COLO668 (cell line): ENCODE measurements around the gene ZMIZ1.

Source experiments
- DNase-seq: peaks from one replicate; lab custom pipeline; 2025; ENCODE audit not compliant: unreplicated experiment; lab: John Stamatoyannopoulos, UW

ZMIZ1 gene

DNA sequence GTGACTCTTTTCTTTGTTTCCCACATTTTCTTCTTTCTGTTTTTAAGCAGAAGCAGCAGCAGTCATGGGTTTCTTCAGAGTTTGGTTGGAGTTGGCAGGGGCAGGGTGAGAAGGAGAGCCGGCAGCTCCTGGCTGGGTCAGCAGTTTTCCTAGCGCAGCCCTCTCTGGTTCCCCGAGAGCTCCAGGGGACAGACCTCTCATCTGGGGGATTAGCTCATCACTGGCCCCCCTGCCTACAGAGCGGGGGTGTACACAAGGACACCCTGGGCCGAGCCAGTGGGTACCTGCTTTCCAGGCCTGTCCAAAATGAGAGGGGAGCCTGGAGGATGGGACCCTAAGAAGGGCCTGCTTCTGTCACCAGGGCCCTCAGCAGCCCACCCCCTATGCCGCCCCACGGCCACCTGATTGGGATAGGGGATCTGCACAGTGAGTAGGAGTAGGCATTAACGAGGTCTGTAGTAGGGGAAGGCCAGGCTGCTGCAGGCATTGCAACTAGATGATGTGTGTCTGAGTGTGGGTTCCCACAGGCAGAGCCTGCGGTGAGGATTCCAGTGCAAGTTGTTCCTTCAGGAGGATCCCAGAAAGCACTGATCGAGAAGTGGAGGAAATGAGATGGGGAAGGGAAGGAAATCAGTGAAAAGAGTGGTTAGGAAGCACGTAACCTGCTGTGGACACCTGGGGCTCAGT, 155.6 kb downstream of the ZMIZ1 start:
- no peak for DNase-seq

DNA sequence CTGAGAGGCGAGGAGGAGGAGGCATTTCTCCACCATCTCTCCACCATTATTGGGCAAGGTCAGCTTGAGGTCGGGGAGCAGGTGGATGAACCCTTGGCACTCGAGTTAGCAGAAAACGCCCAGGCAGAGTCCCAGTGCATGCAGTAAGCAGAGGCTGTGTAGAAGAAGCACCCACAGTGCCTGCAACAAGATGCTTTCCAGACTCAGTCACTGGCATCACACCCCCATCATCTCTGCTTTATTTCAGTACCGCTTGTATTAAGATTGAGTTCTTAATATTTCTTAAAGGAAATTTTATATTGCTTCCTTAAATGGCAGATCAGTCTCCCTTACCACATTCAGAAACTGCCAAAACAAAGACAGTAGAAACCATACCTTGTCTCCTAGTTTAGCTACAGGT, 156.2 kb downstream of the ZMIZ1 start:
- DNase-seq, result no peak

DNA sequence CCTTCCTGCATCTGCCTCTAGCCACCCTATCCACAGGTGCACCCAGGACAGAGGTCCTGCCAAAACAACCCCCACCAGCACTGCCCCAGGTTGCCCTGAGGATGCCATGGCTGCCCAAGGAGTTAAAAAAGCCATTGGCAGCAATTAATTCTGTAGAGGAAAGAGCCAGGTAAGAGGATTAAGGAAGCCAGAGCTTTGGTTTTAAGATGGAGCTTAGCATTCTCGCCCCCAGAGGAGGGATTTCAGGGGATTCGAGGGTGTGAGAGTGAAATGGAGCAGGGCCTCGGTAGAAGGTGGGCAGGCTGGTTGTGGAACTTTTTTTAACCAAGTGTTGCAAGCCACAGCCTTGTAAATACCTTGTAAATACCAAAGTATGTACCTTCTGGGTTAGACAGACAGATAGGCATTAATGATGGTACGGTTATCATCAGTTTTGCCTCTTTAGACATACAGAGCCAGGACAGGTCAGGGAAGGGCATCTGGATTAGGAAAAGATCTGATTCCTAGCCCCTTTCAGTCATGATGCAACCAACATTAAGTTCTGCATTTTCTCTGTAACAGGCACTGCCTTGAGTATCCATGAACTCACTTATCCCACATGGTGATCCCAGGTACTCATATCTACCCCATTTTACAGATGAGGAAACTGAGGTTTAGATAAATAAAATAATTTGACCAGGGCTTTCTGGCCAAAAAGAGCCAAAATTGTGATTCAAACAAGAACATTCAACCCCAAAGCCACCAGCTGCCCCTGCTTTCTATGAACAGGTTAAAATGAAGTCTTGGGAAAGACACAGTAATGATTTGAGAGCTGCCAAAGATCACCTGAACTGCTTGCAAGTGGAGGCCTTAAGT, 157.9 kb downstream of the ZMIZ1 start:
- no peak for DNase-seq

DNA sequence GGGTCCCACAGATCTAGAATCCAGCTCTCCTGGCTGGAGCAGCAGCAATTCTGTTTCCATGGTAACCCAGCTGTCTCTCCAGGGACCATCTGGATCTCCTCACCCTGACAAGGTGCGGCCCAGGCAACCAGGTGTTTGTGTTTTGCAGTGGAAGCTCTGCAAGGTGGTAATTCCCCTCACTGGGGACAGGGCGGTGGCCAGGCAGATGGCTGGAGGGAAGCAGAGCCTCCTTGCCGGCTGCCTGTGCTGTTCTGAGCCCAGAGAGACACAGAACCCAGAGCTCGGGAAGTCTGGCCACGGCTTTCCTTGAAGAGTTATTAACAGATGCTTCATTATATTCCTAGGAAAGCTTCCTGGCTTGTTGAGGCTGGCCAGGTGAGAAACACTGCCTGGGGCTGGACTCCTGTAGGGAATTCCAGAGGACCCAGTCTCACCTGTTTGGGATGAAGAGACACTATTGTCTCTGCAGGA, 160.3 kb downstream of the ZMIZ1 start:
- DNase-seq, result peak; percentile 72

DNA sequence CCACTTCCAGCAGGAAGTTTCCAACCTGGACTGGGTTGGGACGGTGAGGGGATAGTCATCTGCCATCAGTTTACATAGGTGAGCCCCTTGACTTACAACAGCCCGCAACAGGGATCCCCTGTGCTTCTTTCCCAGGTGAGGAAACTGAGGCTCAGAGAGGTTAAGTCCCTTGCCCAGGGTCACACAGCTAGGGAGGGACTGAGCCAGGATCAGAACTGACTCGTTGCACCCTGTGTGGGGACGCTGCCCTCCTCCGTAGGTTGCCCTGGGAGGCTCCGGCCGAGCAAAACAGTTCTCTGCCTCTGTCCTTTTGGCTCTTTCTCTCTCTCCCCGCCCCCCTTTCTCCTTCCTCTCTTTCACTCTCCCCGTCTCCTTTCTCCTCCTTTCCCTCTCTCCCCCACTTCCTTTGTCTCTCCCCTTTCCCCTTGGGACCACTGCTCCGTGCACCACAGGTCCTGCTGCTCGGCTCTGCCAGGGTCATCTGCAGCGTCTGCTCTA, 161.1 kb downstream of the ZMIZ1 start:
- DNase-seq, result no peak

DNA sequence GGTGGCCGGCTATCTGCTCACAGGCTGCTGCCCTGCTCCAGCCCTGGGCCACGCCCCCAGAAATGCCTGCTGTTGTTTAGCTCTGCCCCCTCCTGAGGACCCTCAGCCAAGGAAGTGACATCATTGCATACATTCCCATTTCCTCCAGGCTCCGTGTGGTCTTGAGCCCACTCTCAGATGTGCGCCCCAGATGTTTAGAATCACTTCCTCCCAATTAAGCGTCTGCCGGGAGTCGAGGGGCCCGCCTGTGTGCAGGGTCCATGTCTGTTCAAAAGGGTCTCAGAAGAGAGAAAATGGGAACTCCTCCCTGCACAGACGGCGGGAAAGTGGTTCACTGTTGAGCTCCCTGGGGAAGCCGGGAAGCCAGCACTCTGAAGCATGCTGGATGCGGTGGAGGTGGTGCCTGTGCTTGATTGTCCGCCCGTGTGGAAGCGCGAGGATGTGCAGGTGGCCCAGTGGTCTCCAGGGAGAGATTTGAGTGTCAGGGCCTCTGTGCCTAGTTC, 161.6 kb downstream of the ZMIZ1 start:
- no peak for DNase-seq

DNA sequence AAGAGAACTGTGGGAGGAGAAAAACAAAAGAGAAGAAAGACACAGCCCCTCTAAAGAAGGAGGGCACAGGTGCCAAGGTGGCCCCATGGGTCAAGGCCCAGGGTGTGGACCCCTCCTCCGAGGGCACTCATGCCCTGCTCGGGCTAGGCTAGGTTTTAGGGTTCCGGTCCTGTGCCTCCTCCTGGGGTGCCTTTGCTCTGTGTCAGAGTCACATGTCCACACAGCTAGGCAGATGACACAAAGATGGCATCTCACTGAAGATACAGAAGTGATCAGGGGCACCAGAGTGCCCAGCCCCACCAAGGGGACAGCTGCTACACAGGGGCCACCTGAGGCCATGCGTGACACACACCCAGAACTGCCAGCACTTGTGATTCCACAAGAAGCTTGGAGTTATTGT, 162.1 kb downstream of the ZMIZ1 start:
- no peak for DNase-seq

DNA sequence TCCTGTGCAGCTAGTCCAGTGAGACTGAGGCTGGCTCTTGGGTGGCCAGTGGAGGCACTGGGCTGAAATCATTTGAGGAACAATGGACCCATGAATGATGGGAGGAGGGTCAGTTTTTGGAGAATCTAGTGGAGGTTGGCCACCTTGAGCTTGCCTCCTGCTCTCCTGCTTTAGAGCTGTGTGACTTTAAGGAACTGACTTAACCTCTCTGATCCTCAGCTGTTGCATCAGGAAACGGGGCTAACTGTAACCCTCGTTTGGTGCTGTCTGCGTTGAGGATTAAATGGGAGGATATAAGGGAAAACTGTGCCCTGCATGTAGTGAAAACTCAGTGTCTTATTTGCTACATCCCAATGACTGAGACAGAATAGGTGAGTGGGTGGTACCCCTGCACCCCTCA, 163.1 kb downstream of the ZMIZ1 start:
- no peak for DNase-seq

DNA sequence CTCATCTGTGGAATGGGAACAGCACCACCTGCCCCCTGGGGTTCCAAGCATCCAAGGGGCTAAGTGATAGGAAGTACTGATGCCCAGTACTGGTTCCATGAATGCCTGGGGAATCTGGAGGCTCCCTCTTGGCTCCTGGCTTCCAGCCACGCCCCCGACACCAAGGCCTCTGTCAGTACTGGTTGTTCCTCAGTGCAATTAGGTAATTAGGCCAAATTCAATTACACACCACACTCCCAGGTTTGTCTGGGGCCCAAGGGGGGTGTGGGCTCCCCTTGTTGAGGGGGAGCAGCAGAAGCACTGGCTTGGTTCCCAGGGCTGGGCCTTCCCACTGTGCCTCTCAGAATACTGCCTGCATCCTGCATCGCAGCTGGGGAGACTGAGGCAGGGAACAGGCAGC, 164.1 kb downstream of the ZMIZ1 start:
- DNase-seq, result no peak

DNA sequence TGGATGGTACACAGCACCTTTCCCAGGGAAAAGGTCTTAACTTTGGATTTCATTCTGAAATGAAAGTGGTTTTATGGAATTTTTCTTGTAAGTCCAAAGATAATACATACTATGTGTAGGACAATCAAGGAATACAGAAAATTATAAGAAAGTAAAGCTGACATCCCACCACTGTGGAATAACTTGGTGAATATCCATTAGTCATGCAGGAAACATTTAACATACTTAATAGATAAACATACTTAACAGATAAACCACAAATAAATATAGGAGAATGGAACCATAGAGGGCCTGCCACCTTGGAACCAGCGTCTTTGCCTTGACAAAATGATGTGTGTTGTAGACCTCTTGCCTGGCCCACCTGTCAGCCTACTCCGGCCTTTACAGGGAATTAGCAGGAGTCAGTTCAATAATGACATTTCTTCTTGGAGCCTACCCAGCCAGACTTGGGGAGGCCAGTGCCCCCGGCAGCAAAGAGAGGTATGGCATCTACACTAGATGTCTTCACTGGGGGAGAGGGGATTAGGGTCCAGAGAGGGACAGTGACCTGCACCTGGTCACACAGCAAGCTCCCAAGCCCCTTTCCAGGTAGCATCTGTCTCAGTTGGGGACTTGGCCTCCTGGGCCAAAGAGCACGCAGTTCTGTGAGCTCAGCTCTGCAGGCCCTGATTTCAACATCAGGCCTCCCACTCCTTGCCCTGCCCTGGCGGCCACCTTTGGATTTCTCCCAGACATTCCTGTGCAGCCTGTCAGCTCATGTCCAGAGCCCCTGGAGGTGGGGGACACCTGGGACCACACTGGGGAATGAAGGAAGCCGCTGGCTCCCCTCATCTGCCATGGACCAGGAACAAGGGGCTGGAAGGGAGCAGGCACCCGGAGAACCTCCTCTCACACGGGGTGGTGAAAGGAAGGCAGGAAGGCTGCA, 165.9 kb downstream of the ZMIZ1 start:
- DNase-seq, result no peak

DNA sequence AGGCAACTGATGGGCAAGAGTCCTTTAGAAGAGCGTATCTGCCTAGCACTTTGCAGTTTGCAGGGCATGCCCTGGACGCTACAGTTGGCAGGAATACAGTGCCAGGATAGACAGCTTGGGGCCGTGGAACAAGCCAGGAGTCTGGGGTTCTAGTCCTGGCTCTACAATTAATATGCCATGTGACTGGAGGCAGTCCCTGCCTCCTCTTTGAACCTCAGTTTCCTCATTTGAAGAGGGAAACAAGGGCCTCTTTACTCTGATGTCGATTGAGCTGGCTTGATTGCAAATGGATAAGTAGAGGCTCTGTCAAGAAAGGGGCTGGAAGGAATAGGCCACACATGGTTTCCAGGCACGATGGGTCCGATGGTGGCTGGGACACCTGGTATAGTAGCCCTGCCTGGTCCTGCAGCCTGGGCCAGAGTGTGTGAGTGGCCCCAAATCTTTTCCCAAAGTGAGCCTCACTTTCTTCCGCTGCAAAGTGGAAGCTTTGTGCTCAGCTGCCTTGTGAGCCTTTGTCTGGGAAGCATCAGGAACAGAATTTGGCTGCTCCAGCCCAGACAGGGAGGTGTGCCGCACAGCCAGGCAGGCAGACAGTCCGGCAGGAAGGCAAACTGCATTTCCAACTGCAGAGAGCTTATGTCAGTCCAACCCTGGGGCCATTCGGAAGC, 167.1 kb downstream of the ZMIZ1 start:
- DNase-seq, result no peak

DNA sequence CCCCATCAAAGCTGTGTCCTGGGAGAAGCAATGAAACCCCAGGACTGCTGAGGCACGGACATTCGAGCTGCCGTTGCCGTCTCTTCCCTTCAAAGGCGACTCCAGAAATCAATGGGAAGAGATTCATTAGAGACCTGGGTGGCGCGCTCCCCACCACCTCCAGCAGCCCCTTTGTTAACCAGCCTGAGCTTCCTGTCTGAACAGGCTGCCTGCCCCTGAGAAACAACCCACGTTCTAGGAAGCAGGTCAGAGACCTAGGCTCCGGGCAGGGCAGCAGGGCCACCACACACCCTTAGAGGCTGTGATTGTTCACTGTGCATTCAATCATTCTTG, 167.6 kb downstream of the ZMIZ1 start:
- no peak for DNase-seq

DNA sequence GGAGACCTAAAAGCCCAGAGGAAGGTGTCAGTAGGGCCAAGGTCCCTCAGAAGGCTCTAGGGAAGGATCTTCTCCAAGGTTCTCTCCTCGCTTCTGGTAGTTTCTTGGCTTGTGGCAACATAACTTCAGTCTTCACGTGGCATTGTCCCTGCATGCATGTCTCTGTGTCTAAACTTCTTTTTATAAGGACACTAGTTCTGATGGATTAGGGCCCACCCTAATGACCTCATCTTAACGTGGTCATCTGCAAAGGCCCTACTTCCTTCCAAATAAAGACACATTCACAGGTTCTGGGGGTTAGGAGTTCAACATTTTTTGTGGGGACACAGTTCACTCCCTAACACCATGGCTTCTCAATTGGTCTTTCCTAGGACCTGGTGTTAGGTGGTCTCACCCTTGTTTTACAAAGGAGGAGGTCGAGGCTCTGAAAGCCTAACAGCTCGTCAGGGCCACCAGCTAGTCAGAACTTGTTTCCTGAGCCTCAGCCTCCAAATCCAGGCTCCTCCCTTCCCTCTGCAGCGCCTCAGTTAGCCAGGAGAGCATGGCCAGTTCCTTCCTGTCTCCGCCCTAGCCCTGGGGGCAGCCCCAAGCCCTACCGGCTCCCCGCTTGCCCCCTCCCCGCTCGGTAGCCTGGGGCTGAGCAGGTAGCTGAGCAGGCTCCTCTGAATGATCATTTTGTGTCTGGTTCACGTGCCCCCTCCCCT, 168.8 kb downstream of the ZMIZ1 start:
- DNase-seq, result no peak

DNA sequence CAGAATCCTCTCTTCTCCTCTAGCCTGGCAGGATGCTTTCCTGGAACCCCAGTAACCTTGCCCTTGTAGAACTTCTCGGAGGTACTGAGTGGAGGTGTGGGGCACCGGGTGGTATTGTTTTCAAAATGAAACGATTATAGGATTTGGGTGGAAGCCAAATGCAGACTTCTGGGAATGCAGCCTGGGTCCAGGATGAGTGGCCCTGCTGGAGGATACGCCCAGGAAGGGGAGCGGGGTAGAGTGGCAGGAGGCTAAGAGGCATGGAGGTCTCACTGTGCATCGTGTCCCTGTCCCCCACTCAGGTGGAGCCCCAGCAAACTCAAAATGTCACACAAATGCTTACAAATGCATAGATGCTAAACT, 169.4 kb downstream of the ZMIZ1 start:
- DNase-seq, result no peak

DNA sequence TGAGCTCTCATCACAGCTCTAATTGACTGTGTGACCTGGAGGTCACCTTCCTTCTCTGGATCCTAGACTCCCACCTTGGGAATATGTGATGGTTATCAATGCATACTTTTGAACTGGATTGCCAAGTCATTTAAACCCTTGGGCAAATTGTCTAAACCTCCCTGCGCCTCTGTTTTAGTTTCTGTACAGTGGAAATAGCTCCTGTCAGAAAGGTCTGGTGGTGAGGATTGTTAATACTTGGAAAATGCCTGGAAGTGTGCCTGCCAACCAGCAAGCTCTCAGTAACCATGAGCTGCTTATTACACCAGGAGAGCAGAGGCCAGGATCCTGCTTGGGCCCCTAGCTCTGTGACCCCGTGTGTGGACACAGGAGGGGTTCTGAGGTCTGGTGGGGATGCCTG, 169.8 kb downstream of the ZMIZ1 start:
- no peak for DNase-seq

DNA sequence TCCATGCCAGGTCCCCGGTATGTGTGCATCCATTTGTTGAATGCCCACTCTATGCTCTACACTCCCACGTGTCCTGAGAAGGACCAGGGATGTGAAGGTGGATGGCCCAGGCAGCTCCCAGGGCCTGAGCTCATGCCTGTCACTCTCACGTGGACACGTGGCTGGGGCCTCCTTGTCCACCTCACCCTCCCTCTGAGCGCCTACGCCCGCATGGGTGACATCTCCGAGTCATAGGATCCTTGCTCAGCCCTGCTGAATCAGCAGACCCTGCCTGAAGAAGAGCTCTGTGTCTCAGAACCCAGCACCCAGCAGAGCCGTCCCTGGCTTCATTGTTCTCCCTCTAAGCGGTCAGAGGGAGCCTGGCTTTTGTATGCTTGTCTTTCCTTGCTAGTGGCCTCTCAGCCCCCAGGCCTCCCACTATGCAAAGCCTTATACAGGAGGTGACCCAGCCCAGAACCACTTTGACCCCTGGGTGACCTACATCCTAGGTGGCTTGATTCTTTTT, 170.6 kb downstream of the ZMIZ1 start:
- DNase-seq, result no peak

DNA sequence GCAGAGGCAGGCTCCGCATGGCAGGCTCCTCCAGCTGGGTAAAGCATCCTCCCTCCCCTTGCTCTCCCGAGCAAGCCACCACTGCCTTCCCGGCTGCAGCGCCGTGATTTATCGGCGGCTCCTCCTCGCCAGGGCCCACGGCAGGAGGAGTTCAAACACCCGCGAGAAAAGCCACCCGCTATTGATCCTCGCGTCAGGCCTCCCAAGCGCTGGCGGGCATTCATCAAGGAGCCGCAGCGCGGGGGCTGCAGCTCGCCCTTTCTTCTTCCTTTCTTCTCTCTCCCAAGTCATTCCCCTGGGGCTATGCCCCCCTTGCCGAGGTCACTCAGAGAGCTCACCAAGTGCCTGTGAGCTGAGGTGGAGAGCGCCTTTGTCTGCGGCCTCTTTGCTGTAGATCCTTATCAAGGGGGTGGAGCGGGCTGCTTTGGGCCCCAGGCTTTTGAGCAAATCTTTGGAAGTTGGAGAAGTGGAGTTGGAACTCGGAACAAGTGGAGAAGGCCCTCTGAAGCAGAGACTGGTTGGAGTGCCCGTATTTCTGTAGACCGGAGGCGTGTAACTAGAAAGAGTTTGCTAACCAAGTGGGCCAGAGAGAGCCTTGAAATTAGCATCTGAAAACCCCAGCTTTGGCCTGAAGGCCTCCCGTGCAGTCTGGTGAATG, 171.3 kb downstream of the ZMIZ1 start:
- DNase-seq, result no peak

DNA sequence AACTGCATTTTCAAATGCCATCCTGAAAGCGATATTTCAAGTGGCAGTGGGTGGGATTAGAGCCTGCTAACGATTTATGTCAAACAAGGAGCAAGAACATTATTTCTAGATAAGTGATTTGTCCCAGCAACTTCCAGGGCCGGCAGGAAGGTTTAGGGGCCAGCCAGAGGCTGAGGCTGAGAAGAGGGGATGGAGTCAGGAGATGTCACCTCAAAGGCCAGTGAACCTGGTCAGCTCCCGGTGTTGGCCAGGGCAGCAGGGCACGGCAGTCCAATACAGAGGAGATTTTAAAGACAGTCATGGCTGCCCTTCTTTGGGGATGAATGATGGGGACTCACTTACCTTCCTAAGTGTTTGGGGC, 172.8 kb downstream of the ZMIZ1 start:
- DNase-seq, result no peak

DNA sequence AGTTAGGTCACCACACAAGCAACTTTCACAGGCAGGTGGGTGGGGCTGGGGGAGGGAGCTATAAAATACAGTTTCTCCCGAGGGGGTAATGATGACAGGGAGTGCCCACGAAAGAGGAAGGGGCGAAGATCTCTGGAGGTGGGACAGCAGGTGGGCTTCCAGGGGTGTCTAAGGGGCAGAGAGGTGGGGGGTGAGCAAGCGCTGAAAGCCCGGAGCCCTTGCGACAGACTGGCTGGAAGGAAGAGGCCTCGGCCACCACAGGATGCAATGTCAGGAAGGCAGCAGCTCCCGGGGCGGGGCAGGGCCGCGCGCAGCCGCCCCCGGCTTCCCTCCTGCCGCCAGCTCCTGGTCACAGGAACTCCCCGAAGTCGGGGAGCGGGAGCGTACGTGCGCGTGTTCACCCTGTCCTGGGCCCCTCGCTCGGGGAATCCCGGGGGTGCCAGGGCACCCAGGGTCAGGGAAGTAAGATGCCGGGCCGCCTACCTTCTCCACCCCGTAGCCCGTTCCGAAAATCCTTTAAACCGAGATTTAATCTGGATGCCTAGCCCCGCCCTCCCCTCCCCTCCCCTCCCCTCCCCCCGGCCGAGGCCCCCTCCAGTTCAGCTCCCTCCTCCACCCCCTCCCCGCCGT, 173.3 kb downstream of the ZMIZ1 start:
- DNase-seq, result peak; percentile 58
